NCI-H510A (cell line): ENCODE results near the gene ATP4A.

Experiments
- DNase-seq: peaks from one replicate; lab custom pipeline; 2025; lab: John Stamatoyannopoulos, UW

The ATP4A gene

DNA sequence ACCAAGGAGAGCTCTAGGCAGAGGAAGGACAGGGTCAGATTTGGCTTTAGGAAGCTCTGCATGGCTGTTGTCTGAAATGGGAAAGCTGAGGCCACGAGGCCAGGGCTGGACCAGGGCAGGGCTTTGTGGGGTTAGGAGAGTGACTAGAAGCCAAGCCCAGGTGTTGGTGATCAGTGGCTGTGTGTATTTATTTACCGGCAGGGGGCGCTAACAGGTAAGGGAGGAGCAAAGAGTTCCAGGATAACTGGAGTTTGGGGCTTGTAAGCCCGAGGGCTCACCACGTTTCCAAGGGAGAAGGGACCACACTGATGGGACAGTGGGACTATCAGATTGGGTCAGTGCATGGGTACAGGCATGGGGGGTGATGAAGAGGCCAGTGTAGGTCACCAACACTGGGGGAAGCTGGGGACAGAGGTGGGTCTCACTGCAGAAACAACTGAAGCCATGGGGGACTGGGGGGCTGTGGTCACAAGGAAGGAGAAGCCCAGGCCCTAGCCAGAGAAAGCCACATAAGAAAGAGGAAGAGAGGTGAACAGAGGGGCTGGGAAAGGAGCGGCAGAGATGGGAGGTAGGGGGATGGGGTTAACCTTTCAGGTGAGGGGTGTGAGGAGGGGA is 14.2 kb downstream of the ATP4A start:
- DNase-seq = peak; percentile 52

DNA sequence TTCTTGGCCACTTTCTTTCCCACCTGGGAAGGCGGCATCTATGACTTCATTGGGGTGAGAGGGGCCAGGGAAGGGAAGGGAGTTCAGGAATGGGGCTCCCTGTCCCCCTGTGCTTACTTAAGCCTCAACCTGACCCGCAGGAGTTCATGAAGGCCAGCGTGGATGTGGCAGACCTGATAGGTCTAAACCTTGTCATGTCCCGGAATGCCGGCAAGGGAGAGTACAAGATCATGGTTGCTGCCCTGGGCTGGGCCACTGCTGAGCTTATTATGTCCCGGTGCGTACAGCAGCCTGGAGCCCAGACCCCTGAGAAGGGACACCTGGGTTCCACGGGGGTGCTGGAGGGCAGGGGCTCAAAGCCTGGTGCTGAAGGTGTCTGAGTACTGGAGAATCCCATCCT is 16.9 kb downstream of the ATP4A start:
- no peak for DNase-seq

DNA sequence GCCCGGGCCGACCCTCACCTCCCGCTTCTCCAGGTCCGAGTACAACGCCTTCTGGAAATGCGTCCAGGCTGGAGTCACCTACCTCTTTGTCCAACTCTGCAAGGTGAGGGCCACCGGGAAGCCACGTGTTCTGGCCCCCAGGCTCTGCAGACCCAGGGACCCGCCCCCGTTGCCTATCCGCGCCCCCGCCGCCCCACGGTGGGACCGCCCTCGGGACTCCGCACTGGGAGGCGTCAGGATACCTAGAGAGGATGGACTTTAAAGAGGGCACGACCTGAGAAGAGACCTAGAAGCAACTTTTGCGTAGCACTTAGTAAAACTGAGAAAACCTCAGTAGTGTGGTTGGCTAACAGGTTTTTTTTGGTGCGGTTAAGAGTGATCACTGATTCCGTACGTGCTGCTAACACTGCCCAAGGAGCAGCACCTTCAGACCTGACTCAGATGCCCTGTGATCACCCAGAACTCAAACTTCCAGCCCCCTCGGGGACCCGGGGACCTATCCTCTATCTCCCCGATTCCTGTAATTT is 17.5 kb downstream of the ATP4A start:
- DNase-seq = peak; percentile 41

DNA sequence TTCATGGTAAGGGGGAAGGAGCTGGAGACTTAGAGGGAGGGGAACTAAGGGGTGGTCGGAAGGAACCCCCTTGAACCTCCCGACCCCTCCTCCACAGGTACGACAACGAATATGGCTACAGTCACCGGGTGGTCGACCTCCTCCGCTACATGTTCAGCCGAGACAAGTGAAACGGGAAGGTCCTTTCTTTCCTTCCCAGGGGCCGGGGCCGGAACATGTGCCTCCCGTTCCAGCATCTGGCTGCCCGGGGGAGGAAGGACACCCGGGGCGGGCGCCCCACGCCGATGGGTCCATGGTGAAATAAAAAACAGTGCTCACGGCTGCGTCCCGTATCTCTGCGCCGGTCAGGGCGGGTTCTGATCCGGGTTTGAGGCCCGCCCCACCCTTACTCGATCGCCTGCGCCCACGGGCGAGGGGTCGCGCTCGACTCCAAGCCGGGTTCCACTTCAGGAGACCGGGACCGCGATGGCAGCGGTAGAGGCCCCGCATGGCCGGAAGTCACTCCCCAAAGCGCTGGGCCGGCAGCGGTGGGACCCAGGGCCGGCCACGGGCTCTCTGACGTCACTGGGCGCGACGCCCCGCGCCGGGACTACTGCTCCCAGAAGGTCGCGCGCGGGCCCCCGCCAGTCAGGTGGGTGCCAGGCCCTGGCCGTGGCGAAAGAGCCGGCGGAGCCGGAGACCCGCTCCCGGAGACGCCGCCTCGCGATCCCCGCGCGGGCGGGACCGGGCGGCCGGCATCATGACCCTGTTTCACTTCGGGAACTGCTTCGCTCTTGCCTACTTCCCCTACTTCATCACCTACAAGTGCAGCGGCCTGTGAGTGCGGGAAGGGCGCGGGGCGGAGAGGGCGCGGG is 18.2 kb downstream of the ATP4A start, which contains the start of gene TMEM147:
TMEM147 (plus strand) TSS at position 626 of the 854 bp plus-strand sequence; CDS start at position 740, 114 bp downstream.
- peak; percentile 83 for DNase-seq

DNA sequence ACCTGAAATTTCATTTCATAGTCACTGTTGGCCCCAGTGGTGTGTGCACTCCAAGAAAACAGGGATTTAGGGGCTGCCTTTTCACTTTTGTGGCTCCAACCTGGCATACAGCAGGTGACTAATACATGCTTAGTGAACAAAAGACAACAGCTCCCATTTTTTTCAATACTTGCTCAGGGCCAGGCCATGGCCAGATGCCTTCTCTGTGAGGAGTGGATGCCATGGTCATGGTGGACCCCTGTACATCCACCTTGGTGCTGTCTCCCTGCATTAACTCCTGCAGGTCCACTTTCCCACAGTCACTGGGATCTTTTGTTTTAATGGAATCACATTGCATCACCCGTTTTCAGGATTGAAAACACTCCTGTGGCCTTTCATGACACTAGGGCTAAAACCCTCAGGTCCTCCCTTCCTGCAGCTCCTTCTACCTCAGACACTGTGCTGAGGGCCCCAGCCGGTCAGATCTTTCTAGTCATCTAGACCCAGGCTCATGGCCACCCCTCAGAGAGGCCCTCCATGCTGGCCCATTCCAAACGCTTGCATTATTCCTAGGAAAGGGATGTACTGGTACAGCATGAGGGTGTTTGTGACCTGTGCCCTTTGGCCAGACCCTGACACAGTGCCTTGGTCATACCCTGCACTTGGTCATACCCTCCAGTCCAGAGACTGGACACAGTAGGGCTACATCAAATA is 19.2 kb downstream of the ATP4A start:
- DNase-seq = no peak

DNA sequence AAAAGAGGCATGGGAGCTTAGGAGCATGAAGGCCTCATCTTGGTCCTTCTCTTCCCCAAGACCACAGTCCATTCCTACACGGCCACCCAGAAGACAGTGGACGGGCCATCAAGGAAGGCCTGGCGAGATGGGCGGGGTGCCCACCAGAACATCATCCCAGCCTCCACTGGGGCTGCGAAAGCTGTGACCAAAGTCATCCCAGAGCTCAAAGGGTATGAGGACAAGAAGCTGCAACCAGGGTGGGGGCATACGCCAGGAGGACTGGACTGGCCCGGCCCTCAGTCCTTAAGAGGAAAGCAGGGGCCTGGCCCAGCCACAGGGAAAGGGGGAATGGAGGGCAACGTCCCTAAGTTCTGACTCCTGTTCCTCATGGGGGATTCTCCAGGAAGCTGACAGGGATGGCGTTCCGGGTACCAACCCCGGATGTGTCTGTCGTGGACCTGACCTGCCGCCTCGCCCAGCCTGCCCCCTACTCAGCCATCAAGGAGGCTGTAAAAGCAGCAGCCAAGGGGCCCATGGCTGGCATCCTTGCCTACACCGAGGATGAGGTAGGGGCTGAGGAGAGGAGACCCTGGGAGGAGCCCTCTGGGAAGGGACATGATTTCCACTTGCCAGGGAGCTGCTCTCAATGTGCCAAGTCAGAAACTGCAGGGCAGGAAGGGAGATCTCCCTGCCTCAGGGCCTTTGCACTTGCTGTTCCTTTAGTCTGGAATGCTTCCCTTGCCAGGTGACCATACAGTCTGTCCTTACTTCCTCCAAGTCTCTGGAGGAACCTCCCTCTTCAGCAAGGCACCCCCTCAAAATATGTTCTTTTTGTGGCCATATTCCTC is 20.0 kb downstream of the ATP4A start:
- DNase-seq = no peak

DNA sequence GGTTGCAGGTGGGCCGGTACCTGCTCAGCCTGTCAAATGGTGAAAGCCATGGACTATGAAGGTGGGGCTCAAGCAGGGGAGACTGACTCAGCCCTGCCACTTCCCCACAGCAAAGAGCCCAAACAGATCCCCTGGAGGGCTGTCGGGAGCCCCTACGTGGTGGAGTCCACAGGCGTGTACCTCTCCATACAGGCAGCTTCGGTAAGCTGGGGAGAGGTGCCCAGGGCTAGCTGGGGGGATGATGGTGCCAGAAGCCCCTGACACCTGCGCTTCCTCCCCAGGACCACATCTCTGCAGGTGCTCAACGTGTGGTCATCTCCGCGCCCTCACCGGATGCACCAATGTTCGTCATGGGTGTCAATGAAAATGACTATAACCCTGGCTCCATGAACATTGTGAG is 21.2 kb downstream of the ATP4A start:
- no peak for DNase-seq

DNA sequence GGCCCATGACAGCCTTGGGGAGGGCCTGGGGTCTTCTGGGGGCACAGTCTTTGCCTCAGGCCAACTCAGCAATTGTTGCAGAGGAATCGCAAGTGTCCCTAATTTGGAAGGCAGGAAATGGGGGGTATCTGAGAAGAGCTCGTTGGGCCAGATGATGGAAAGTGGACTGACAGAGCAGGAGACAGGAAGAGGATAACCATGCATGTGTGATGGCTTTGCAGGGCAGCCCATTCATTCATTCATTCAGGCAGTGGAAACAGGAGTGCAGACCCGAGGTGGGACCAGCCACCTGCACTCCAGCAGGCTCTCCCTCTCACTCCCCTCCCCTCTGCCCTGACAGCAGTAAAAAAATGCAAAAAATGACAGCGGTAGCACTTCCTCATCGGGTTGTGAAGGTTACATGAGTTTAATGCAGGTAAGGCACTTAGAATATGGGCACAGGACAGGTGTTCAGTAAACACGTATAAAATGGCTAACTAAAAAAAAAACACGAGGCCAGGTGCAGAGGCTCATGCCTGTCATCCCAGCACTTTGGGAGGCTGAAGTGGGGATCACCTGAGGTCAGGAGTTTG is 23.0 kb downstream of the ATP4A start:
- no peak for DNase-seq

DNA sequence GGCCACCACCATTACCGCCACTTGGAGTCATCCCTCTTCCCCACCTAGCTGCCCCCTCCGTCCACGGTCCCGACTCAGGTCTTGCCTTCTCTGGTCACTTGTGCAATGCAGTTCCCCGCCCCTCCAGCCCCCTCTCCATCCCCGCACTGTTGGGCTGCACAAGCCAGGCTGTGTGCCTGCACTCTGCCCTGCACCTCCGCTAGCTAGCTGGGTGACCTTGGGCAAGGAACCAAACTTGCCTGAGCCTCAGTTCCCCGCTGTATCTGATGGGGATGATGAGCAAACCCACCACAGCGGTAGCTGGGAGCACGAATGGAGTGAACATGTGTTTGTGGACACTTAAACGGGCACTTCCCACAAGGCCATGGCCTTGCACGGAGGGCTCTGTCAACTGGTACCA is 23.6 kb downstream of the ATP4A start:
- DNase-seq = no peak

DNA sequence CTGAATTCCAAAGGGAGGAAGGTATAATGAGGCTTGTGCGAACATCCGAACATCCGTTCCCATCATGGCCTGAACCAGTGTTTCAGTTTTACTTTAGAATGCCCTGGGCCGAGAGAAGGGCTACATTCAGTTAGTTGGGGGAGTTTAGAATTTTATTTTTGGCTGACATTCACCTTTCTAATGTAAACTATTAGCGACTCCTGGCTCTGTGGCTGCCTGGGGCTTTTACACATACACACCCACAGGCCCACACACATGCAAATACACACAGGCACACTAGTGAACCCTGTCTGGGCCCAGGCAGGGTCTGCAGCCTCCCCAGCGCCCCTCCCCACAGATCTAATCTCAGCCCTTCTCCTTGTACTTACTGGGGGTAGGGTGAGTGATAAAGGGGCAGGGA is 24.1 kb downstream of the ATP4A start:
- no peak for DNase-seq

DNA sequence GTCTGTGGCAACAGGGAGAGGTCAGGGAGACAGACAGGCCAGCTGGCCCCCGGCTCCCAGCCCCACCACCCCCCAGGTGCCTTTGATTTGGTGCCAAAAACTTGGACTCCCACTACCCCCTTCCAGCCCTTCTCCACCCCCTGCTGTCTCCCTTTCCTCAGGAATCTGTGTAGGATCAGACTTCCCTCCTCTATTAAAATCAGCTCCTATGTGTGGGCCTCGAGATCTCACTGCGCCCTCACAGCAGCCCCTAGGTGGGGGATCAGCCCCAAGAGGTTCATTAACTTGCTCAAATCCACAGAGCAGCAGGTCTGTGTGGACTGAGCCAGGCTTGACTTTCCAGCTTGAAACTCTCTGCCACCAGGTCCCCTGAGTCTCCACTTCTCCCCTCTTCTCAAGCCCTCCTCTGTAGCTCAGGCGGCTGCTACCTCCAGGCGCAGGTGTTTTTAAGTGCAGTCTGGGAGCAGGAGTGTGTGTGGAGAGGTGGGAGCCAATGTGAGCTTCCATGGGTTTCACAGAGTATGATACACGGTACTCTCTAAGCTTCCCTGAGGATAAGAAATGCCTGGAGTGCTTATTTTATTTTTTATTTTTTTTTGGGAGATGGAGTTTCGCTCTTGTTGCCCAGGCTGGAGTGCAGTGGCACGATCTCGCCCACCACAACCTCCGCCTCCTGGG is 28.5 kb downstream of the ATP4A start:
- DNase-seq = no peak

DNA sequence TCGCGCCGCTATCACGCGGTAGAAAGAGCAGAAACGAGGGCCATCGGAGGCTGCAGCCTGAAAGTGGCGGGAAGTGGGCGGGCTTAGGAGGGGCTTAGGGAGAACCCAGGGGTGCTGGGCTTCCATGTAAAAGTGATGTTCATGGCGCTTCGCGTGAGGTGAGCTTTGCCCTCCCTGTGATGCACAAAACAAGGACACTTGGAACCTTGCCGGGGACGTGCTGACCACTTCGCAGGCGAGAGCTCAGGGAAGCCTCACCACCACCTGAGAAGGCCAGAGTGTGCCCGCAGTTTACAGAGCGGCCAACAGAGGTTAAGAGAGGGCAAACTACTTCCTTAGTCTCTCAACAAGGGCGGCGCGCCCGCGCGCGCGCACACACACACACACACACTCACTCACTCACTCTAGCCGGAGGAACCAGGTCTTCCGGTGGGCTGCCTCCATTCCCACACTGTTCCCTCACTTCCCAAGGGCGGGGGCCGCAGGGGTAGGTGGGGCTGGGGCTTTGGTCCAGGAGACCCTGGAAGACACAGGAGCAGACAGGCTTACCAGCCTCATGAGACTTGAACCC is 29.6 kb downstream of the ATP4A start:
- DNase-seq = no peak

DNA sequence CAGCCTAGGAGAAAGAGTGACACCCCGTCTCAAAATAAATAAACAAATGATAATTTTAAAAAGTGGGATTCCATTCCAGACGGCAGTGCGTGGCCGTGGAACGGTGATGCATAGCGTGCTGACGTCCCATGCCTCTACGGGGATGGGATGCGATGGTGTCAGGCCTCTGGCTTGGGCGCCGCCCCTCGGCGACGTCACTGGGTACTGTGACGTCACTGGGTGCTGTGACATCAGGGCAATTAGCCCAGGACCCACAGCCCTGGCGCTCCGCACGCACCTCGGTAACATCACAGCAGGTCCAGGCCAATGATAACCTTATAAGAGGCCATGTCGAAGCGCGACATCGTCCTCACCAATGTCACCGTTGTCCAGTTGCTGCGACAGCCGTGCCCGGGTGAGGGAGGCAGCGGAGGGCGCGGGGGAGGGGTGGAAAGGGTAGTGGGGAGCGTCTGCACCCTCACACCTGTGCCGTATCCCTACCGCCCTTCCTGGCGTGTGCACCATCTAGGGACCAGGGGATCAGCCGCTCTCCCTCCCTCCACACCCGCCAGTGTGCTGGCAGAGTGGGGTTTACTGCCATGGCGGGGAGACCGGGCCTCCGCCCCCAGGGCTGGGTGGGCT is 30.1 kb downstream of the ATP4A start, which contains the start of gene GAPDHS:
GAPDHS (plus strand) TSS at position 256 of the 621 bp plus-strand sequence; CDS start at position 328, 72 bp downstream.
- no peak for DNase-seq

DNA sequence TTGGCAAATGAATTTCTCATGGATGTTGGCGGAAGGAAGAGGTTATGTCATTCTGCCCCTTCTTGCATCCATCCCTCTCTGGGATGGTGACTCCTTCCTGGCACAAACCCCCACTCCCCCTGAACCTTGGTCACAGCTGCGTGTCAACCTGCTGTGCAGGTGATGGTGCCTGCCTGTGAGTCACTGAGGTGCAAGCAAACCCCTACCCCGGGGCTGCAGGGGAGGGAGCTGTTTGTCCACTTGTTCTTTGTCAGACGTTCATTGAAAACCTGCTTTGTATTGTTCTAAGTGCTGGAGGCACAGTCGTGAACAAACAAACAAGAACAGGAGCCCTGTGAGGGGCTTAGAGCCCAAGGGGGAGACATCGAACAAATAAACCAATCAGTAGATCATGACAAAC is 32.2 kb downstream of the ATP4A start:
- DNase-seq = no peak

DNA sequence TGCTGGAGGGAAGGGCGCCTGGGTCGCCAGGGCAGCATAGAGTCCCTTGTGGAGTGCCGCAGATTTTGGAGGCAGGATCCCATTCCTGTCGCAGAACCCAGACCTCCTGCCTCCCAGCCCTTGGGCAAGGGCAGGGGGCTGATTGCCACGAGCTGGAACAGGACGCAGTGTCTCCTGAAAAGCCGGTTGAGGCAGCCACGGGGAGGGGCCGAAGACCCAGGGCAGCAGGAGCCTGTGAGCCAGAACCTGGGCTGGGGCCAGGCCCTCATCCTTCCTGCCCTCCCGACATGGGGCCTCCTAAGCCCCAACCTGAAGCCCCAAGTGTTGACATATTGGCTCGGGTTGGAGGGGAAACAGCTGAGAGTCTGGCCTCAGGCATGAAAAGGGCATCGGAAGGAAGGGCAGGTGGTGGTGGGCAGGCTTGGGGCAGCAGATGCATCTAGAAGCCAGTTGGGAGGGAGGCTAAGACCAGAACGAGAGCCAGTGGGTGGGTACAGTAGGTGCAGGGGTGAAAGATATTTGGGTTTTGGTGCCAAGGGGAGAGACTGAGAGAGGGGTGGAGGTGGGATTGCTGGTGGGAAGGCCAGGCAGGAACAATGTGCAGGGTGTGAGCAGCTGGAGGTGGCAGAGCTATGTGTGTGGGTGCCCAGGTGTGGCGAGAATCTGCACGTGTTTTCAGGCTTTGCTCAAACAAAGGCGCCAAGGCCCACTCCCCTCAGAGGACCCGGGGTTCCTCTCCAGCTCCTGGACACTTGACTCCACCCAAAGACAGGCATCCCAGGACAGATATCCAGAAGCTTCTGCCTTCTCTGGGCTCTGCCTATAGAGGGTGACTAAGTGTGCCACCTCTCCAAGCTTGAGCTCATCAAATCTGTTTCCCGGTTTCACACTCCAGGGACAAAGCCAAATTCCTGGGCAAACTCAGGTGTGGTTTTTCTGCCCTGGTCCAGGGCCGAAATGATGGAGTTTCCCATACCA is 33.9 kb downstream of the ATP4A start:
- no peak for DNase-seq

DNA sequence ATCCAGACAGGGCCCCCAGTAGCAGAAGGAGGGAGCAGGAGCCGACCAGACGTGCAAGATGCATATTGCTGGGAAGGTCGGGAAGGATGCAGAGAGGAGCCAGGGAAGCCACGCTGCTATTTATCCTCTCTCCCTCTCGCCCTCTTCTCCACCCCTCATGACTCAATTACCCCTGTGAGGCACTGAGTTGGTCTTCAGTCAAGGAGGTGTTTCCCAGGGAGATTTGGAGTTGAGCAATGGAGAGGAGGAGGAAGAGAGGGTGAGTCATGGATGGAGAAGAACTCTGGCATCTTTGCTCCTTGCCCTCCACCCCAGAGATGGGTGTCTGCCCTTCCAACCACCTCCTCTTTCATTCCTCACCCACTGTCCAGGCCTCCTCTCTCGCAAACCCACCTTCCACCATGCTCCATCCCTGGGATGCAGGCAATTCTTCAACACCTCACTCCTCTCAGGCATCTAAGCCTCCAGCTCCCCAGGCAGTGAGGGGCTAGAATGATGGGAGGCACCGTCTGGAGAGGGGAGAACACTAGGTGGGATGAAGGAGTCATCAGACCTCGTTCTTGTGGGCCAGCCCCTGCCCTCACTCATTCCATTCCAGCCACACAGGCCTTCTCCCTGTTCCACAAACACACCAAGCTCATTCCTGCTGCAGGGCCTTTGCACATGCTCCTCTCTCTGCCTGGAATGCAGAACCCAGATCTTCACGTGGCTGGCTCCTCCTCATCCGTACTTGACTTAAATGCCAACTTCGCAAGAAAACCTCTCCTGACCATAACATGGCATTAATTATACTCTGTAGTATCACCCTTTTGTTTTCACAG is 35.0 kb downstream of the ATP4A start, which contains the start of gene SBSN:
SBSN (minus strand) TSS at position 94 of the 821 bp plus-strand sequence; CDS start at position 64, 30 bp downstream.
- DNase-seq = no peak

DNA sequence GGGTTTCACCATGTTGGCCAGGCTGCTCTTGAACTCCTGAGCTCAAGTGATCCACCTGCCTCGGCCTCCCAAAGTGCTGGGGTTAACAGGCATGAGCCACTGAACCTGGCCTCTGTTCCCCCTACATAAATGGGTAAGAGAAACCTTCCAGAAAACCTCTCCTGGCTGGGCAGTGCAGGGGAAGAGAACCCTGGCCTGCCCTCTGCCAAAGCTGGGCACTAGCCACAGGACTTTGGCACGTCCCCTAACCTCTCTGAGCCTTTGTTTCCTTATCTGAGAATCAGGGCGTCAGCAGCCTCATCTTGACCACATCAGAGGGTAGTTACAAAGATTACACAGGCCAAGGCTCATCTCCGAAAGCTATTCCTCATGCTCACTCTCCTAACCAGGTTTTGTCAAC is 37.6 kb downstream of the ATP4A start:
- DNase-seq = no peak
